ENCODE results near the gene LDLR.
"Not testable (repeated sequence)": the region's sequence is repeated elsewhere in the genome, so short reads cannot be mapped to it uniquely, and the experiment has no call there.

LDLR gene

GRCh38 chr19:11142528-11143171 lies 53.4 kb downstream of the LDLR start:
- DNase-seq: no peak

- DNase-seq: no peak
These were observed 56.3 kb downstream of the LDLR start for GRCh38 chr19:11145536-11145924.

- no peak for DNase-seq
These were observed 58.7 kb downstream of the LDLR start for GRCh38 chr19:11148001-11148400.

- DNase-seq: no peak
These were observed 61.9 kb downstream of the LDLR start for GRCh38 chr19:11151181-11151580.

GRCh38 chr19:11152318-11153062 lies 63.2 kb downstream of the LDLR start:
- no peak for DNase-seq

GRCh38 chr19:11154683-11155047 lies 65.4 kb downstream of the LDLR start:
- DNase-seq: no peak

GRCh38 chr19:11155373-11156120 lies 66.3 kb downstream of the LDLR start, which contains the start of gene SPC24:
Gene SPC24, minus strand, starts transcription at chr19:11155782. Its CDS starts 6 bp downstream, at chr19:11155776.
- DNase-seq: peak; percentile 91 to 94

GRCh38 chr19:11159598-11160439 lies 70.6 kb downstream of the LDLR start:
- no peak for DNase-seq

- DNase-seq: not testable (repeated sequence)
These were observed 71.1 kb downstream of the LDLR start for GRCh38 chr19:11160440-11160768.

- no peak for DNase-seq
These were observed 75.0 kb downstream of the LDLR start for GRCh38 chr19:11164296-11164695.

GRCh38 chr19:11164879-11165406 lies 75.7 kb downstream of the LDLR start:
- DNase-seq: no peak

GRCh38 chr19:11165486-11166030 lies 76.3 kb downstream of the LDLR start:
- DNase-seq: no peak

- no peak for DNase-seq
These were observed 77.2 kb downstream of the LDLR start for GRCh38 chr19:11166281-11167142.

- DNase-seq: no peak
These were observed 79.3 kb downstream of the LDLR start for GRCh38 chr19:11168568-11168967.

GRCh38 chr19:11169896-11170678 lies 80.8 kb downstream of the LDLR start:
- no peak for DNase-seq

- no peak for DNase-seq
These were observed 81.9 kb downstream of the LDLR start for GRCh38 chr19:11171144-11171543.

GRCh38 chr19:11172576-11172975 lies 83.3 kb downstream of the LDLR start:
- no peak for DNase-seq

GRCh38 chr19:11173516-11174155 lies 84.4 kb downstream of the LDLR start:
- DNase-seq: no peak

GRCh38 chr19:11174336-11174735 lies 85.1 kb downstream of the LDLR start:
- no peak for DNase-seq

GRCh38 chr19:11175920-11176319 lies 86.7 kb downstream of the LDLR start:
- DNase-seq: no peak

All from activated CD4-positive, alpha-beta T cell treated with anti-CD3 and anti-CD28 coated beads, Interleukin-2, amount 50 U/mL, for 48 hours (primary cell).